ENCODE results near the gene KBTBD12.
A peak's percentile ranks its signal among the peaks of the same experiment; 100 is the strongest.
"Not testable (repeated sequence)": the region's sequence is repeated elsewhere in the genome, so short reads cannot be mapped to it uniquely, and the experiment has no call there.

The KBTBD12 gene, protein sequence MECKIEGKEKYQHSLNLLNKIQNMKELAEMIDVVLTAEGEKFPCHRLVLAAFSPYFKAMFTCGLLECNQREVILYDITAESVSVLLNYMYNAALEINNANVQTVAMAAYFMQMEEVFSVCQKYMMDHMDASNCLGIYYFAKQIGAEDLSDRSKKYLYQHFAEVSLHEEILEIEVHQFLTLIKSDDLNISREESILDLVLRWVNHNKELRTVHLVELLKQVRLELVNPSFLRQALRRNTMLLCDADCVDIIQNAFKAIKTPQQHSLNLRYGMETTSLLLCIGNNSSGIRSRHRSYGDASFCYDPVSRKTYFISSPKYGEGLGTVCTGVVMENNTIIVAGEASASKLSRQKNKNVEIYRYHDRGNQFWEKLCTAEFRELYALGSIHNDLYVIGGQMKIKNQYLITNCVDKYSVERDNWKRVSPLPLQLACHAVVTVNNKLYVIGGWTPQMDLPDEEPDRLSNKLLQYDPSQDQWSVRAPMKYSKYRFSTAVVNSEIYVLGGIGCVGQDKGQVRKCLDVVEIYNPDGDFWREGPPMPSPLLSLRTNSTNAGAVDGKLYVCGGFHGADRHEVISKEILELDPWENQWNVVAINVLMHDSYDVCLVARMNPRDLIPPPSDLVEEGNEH

DNA sequence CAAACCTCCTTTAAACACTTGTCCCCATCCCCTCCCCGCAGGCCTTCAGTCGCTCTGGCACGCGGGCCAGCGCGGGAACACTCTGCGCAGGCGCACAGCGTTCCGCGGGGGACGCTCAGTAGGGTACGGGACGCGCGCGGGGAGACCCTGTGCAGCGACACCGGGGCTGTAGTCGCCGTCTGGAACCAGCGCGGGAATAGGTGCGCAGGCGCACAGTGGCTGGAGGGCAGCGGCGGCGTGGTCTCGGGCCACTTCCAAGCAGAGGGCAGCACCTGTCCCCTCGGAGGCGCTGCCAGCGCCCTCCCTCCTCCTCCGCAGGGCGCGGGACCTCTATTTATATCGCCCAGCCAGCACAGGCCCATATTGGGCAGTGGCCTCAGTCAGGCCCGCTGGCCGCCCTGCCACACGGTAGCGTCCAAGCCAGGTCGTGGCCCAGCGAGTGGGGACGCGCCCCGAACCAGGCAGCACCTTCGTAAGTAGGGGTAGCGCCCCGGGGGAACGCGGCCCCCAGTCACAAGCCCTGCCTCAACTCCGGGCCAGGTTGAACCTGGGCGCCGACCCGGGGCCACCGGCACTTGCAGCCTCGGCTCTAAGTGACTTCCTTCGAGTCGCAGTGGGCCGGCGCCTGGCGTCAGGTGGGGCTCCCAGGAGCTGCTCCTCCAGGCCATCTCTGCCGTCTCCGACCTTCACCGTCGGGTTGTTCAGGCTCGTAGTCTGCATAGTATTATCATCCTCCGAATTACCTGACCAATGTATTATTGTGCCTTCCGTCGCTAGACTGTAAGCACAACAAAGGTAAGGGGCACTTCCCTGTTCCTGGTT is at the start of gene KBTBD12:
TSS of gene KBTBD12 (plus strand) at position 118 of the 822 bp plus-strand sequence. CDS start 7,830 bp downstream, outside the sequence.
- DNase-seq, result peak; percentile 22

DNA sequence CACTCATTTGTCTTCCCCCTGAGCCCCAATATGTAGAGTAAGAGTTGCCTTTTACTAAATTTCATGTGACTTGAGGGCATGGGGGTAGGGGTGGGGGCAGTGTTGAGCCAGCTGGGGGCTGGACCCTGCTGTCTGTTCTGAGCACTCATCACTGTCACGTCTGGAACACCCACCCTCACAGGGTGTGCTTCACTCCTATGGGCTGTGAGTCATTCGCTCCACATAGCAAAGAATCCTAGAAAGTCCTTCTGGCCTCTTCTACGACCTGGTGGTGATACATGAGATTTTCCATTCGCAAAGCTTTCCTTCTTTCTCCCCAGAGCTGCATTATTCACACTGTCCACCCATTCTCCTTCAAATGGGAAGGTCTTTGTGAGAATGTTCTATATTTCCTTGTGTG is 49.1 kb upstream of the KBTBD12 start:
- DNase-seq, result no peak

DNA sequence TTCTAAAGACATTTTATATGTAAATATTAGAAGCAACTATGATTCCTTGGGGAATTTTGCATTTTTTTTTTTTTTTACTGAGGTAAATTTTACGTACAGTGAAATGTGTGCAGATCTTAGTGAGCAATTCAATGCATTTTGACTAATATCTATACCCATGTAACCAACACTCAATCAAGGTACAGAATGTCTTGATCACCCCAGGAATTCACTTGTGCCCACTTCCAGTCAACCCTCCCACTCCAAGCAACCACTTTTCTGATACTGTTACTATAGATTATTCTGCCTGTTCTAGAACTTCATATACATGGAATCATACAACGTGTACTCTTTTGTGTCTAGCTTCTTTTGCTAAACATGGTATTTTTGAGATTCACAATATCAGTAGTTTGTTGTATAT is 47.6 kb upstream of the KBTBD12 start:
- no peak for DNase-seq

DNA sequence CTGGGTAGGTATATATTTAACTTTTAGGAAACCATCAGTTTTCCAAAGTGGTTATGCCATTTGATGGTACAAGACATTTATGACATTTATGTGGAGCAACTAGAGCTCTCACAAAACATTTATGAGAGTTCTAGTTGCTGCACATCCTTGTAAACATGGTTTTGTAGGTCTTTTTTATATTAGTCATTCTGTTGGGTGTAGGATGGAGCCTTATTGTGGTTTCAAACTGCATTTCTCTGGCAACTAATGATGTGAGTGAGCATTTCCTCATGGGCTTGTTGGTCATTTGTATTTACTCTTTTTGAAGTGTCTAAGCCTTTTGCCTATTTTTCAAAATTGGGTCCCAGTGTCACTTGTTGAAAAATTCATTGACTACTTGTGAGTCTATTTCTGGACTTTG is 47.0 kb upstream of the KBTBD12 start:
- no peak for DNase-seq

DNA sequence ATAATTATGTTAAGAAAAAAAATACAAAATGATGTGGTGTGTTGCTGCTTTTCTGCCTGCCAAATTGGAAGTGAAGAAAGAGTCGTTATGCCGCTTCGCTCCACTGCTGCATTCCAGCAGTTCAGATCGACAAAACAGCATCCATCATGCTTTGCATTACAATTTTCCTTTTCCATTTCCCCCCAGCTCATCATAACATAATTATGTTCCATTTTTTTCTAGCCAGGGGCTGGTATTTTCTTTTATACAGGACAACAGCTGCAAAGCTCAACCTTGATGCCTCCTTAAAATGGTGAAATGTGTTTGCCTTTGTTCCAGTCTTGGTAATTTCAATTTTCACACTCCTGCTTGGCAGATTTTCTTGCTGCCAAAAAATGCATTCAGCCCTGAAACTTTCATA is 44.9 kb upstream of the KBTBD12 start:
- DNase-seq, result no peak

DNA sequence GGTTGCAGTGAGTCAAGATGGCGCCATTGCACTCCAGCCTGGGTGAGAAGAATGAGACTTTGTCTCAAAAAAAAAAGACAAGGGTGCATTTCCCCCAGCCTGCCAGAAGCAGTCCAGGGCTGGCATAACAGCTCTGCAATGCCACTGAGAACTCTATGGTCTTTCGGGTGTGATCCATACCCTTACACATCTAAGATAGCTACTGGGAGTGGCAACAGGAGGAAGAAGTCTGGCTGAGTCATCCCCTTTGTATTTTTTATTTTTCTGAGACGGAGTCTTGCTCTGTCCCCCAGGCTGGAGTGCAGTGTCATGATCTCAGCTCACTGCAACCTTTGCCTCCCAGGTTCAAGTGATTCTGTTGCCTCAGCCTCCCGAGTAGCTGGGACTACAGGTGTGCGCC is 40.9 kb upstream of the KBTBD12 start:
- DNase-seq, result not testable (repeated sequence)

DNA sequence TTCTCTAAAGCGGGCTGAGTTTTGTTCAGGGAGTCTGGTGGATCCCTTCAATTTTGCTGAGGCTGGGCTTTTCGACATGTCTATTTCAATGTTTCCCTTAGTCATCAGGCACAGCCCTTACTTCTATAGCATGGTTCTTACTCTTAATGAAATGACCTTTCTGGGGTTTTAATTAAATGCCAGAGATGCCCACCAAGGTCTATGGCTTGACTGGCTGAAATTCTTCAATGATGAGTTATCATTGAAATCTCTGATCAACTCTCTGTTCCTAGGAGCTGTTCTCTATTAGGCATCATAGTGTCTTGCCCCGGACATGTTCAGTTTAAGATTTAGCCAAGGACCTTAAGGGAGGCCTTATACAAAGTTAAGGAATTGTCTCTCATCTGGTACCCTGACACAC is 33.4 kb upstream of the KBTBD12 start:
- DNase-seq, result no peak

DNA sequence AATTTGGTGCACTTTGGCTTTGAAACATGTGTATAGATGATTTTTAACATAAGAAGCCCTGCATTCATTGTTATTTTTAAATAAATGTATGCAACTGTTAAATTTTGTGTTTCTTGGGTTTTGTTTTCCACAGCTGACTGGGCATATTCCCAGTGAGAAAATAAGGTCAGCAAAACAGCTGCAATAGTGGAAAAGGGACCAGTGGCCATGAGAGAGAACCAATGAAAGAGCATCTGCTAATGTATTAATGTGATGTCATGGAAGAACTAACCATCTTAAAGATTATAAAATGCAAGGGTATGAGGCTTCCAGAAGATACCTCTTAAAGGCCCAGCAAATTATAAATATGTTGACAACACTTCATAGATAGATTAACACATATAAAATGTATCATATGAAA is 31.0 kb upstream of the KBTBD12 start:
- DNase-seq, result no peak

DNA sequence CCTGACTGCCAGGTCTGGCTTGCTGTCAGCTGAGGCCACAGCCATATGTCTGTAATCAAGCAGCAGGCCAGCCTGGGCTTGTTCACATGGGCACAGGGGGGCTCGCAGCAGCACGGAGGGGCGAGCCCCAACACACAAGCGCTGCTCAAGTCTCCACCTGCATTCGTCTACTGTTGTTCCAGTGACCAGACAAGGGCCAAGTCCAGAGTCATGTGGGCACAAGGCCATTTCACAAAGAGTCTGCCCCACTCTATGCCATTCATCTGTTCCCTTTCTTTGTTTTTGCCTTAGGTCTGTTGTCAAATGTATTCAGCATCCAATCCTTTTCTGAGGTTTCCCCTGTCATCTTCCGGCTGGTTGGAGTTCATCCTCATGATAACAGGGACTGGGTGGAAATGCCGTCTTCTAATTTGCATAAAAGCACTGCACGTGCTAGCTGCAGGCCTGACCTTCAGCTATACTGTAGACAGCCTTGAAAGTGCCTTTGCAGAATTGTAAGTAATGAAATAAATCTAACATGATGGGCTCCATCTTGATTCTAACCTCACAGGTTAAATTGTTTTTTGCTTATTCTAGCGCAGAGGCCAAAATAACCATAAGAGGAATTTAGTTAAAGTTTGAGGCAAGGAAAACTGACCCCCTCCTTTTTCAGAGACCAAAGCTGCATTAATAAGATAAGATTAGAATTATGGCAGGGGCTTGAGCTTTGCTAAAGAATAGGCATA is 28.6 kb upstream of the KBTBD12 start:
- peak; percentile 14 for DNase-seq

DNA sequence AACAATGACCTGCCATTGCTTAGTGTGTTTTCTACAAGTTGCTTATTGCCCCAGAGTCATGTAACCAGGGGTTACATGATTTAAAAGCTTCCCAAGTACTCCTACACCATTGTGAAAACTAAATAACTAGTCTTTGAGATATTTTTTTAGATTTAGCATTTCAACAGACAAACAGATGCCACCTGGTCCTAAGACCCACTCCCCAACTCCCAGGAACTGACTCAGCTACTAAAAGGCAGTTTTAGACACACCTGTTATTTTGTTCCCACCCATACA is 28.1 kb upstream of the KBTBD12 start:
- no peak for DNase-seq

DNA sequence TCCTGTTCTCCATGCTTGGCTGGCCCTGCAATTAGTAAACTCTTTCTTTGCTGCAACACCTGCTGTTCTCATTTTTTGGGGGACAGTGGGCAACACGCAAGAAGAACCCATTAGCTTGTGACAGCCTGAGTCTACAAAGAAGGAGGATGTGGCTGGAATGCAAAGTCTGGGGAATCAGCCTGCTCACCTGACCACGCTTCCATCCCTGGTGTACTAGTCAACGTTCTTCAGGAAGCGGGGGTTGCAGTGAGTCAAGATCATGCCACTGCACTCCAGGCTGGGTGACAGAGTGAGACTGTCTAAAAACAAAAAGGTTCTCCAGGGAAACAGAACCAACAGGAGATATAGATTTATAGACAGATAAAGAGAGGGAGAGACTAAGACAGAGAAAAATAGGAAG is 27.7 kb upstream of the KBTBD12 start:
- DNase-seq, result no peak

DNA sequence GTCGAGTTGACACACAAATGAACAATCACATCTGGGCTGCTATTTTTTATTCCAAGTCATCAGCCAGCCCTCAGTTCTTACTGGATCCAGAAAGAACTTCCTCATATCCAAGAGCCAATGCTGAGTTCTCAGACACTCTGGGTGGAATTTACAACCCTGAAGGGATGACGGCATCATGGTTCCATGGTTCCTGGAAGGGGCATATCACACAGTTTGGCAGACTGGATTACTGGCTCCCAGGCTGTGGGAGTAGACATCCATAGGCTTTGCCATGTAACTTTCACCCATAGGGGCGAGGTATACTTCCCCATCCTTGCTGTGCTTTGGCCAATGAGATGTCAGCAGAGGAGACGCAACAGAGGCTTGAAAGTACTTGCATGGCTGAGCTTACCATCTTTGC is 26.9 kb upstream of the KBTBD12 start:
- DNase-seq, result no peak

DNA sequence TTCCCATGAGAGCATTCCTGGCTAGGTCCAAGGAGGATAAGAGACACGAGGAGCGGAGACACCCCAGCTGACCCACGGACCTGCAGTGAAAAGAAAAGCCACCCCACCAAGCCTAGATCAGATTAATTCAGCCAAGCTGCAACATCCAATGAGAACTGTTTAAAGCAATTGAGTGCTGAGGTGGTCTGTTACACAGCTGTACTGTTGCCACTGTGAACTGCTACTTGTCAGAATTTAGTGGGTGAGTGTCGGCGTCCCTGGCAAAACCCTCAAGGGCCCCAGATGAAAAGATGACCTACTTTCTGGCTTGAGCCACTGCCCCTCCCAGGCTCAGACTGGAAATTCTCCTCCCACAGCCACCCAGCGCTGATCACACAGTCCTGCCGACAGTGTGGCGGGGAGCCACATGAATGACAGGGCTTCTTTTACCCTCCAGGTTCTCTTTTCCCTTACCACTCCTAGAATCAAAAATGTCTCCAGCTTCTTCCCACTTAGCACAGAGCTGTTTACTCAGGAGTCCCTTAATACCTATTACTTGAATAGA is 26.4 kb upstream of the KBTBD12 start:
- no peak for DNase-seq

DNA sequence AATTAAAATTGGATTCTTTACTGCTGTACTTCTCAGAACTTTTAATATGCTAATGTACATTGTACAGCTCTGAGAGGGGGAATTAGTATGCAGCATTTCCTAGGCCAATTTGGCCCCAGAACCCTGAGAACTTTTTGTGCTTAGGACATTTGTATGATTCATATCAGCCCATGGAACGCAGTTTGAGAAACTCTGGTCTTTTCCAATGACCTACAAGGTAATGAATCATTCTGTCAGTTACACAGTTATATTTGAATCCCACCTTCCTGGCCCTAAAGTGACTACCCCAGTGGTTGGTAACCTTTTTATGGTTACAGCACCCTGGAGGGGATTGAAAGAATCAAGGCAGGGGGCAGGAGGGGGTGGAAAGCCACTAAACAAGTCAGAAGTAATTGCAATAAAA is 25.6 kb upstream of the KBTBD12 start:
- DNase-seq, result no peak

DNA sequence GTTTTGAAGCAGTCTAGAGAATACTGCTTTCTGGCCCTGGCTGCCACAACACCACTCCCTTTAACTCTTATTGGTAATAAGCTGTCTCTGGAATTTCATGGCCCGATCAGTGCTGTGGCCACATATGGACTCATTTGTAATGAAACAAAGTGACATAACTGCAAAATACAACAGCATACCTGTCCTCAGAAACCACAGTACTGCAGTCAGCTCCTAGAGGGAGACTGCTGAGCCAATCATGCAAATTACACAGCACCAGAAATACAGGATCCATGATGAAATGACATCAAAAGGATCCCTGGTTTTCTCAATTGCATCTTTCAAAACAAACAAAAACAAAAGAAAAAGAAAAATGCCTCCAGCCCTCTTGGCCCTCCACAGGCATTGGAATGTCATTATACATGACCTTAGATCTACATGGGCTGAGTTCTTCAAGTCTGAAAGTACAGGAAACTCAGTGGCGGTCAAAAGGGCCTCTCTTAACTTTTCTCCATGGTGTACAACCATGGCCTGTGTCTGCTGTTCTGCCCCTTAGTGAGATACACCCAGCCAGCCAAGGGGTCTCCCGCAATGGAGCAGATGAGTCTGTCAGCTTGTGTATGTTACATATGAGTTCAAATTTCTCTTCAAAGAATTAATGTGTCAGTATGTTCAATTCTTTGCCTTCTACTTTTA is 24.9 kb upstream of the KBTBD12 start:
- DNase-seq, result no peak

DNA sequence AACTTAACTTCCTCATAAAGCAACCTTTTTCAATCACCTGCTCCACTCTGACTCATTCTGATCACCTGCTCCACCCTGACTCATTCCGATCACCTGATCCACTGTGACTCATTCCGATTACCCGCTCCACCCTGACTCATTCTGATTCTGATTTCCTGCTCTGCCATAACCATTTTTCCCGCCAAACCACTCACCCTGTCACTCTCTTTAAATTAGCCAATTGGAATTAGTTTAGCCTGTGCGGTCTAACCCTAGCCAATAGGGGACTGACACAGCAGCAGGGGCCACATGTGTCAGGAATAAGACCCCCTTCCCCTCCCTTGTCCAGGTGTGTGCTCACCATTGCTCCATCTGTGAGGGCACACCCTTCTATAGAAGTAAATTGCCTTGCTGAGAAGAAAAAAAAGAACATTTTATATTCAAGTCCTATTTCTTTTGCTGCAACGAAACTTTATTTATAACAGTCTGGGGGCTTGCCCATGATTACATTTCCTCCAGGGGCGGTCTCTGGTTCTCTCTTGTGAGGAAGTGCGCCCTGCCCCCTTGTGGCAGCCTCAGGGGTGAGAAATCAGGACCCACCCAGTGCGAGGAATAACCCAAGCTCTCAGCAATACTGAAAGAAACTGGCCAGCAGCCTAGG is 24.3 kb upstream of the KBTBD12 start:
- not testable (repeated sequence) for DNase-seq

DNA sequence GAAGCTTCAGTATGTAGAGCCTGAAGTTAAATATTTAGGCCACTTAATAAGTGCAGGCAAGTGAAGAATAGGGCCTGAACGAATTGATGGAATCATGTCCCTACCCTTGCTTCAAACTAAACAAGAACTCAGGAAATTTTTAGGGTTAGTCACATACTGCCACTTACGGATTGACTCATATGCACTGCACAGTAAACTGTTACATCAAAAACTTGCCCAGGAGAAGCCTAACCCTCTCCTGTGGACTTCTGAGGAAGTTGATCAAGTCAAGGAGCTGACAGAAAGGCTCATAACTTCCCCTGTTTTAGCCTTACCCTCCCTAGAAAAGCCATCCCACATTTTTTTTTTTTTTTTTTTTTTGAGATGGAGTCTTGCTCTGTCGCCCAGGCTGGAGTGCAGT is 20.6 kb upstream of the KBTBD12 start:
- DNase-seq, result no peak

DNA sequence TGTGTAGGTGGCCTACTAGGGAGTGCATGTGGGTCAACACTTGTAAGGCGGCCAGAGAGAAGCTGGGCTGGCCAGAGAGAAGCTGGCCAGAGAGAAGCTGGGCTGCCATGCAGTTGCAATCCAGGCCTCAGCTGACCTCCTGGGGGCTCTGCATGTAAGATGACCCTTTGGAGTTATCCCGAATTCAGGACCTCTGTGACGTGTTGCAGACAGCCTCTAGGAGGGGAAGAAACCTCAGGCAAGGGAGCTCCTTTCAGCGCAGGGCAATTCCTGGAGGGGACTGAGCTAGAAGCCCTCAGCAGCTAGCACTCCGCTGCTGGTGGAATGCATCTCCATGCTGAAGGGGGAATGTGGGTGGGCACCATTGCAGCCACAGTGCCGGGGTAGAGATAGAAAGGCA is 15.8 kb upstream of the KBTBD12 start:
- DNase-seq, result no peak

DNA sequence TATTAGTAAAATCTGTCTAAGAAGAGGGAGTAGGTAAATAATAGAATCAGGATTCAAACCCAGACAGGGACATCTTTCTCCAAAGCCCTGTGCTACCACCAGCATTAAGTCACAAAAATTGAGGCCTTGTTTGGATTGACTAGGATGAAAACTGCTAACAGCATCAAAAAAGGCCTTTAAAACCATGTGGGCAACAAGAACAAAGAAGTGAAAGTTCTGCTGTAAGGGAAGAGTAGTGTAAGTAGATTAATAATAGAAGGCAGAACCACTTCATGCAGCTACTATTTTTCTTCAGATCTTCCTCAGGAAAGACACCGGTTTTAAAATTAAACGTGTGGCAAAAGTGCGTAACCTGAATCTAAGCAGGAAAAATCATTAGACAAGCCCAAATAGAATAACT is 15.3 kb upstream of the KBTBD12 start:
- no peak for DNase-seq

DNA sequence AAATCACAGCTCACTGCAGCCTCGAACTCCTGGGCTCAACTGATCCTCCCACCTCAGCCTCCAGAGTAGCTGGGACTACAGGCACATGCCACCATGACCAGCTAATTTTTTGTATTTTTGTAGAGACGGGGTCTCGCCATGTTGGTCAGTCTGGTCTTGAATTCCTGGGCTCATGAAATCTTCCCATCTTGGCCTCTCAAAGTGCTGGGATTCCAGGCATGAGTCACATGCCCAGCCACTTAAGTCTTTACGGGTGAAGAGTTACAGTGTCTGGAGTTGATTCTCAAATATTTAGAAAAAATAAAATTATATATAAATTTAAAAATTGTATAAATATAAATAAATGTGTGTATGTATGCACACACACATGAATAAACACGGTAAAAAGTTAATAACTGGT is 14.5 kb upstream of the KBTBD12 start:
- DNase-seq, result no peak

DNA sequence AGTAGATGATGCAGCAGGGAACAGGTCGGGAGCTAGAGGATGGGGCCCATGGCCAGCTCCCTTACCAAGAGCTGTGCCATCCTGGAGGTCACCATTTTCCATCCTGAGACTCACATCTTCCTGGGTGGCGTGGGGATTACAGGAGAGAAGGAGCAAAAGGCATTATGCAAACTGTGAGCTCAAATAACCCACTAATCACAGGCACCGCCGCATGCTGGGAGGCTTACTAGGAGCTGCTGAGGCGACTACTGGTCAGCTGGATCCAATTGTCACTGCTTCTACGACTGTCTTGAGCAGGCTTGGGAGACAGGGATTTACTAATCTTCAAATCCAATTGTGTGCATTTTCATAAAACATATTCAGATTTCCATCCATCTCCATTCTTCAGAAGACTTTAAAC is 12.5 kb upstream of the KBTBD12 start:
- no peak for DNase-seq

All from NCI-H526 treated with DMSO at 0.1 percent for 48 hours (cell line).